CD4-positive, alpha-beta T cell treated with Interferon alpha-2 for 1 hour (primary cell): ENCODE results near the gene SLC25A23.
"Not testable (repeated sequence)": the region's sequence is repeated elsewhere in the genome, so short reads cannot be mapped to it uniquely, and the experiment has no call there.

Source experiments
- DNase-seq, 2 donors: peaks; one replicate each; pipeline ENCODE4 v3.0.0-alpha.2; 2020 to 2022

Gene SLC25A23

DNA sequence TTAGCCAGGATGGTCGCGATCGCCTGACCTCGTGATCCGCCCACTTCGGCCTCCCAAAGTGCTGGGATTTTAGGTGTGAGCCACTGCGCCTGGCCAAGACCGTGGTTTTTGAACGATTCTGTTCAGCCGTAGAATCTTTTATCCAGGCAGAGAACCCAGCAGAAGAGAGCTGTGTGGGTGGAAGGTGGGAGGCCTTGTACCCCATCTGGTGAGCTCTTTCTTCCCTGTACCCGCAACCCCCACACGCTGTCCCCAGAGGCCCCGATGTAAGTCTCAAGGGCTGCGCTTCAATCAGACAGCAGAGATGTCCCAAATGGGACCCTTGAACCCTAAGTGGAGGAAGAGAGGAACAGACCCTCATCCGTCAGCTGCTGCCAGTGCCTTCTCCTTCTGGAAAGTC lies 3.7 kb downstream of the SLC25A23 start:
- DNase-seq: no peak

DNA sequence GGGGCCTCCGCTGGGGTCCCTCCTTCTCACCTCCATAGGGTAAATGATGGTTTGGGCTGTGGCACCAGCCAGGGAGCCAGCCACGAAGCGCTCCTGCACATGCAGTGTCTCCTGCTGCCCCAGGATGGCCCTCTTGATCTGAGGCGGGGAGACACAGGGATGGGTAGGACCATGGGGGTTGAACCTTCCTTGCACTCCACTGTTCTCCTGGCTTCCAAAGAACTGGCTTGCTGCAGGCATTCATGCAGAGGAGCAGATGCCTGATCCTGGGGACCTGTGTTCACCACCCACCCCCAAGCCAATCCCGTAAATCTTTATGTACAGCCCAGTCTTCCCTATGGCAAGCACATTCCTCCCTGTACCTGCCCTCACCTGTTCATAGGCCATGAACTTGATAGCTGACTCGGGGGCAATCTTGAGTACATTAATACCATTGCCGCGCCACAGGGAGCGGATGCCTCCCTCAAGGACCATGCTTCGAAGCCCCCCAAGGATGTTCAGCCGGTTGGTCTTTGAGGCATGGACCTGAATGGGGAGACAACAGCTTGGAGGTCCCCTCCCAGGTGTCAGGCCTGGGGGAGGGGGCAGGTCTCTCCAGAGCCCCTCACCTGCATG lies 5.5 kb downstream of the SLC25A23 start:
- no peak for DNase-seq

DNA sequence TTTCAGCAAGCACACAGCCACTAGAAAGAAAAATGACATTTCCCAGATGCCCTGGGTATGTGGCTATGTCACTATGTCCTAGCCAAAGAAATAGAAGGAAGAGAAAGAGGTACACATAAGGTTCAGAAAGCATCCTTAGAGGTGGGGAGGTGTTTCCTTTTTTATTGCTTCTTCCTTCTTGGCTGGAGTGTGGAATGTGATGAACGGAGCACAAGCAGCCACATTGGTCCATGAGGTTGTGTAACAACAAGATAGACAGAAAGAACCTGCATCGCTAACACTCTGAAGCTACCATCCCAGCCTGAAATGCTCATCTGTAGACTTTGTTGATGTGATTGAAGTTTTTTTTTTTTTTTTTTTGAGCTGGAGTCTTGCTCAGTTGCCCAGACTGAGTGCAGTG lies 6.7 kb downstream of the SLC25A23 start:
- DNase-seq: no peak

DNA sequence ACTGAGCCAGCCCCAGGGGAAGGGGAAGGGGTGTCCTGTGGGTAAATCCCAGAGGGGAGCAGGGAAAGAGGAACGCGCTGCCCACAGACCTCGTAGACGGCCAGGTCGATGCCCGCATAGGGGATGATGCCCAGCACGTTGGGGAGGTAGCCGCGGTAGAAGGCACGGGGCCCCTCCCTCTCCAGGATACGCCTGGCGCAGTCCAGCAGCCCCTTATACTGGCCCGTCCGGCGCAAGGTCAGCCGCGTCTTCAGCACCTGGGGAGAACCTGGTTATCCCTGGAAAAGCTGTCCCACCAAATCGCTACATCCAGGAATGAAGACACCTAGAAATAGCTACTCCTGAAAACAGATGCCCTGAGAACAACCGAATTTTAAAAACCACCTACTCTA lies 7.4 kb downstream of the SLC25A23 start:
- no peak for DNase-seq

DNA sequence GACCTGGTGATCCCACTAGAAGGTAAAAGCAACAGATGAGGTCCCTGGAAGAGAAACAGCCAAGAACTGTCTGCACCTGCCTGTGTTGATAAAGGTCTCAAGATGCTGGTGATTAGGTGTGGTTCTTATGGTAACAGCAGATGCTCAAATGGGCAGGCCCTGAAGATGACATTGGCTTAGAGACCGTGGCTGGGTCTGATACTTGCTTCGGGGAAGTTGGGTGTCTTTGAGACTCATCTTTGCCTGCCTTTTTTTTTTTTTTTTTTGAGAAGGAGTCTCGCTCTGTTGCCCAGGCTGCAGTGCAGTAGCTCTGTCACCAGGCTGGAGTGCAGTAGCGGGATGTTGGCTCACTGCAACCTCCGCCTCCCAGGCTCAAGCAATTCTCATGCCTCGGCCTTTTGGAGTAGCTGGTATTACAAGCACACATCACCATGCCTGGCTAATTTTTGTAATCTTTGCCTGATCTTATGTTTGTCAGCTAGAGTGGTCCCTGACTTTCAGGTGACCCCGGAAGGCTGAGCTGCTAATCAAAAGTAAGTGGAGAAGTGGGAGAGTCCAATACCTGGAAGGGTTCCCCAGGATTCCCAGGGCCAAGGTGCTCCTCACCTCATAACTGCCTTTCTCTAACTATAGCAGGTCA lies 7.9 kb downstream of the SLC25A23 start:
- DNase-seq: no peak

DNA sequence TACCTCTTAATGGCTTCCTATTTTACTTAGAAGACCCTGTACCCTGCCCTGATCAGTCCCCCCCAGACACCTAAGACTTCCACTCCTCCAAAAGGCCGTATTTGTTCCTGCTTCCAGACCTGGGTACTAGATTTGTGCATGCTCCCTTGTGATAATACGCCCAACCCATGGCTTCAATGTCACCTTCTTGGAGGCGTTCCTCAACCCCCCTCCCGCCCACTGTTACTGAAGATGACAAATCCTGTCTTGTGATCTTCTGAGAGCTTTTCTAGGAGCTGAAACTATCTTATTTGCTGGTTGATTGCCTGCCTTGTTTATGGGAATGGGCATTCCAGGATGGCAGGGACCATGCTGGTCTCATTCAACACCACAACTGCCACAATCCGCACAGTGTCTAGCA lies 9.4 kb downstream of the SLC25A23 start:
- no peak for DNase-seq

DNA sequence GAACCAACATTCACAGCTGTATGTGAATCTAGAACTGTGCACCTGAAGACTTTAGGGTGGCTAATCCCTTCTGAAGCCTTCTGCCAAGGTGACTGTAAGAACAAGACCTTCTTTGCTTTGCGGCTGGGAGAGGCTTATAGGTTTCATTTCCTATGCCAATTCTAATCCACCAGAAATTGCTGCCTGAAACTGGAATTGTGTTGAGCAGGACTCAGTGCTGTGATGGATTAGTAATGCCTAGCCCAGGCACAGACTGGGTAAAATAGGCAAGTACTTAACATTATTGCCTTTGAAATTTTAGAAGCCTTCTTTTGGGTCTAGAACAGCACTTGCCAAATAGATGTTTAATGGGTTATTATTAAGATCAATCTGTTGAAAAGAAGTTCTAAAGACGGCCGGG lies 11.5 kb downstream of the SLC25A23 start:
- DNase-seq: no peak

DNA sequence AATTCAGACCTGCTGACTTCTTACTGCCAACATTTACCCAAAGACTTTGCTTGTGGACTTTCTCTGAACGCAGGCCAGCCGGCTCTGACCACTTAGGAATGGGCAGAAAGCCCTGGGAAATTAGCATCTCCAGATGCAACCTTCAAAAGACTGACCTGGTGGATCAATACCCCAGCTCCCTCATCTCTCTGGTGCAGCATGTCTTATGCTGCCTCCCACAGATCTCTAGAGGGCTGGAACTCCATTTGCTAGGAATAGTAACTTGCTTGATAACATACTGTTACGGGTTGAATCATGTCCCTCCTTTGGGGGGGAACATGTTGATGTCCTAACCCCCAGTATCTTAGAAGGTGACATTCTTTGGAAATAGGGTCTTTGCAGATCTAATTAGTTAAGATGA lies 13.1 kb downstream of the SLC25A23 start:
- no peak for DNase-seq

DNA sequence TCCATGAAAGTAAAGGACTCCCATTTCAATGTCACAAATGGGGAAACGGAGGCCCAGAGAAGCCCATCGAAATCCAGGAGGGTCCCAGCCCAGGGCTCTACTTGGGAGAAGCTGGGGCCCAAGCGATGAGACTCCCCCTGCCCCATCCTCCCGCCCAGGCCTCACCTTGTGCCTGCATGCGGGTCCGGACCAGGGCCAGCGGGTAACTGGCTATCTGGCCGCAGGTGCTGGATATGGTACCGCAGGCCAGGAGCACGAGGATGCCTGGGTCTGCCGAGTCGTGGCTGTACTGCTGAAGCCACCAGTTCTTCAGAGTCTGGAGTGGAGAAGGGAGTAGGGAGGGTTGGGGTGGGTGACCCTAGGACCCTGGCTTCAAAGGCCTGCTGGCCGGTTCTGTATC lies 15.6 kb downstream of the SLC25A23 start:
- no peak for DNase-seq

DNA sequence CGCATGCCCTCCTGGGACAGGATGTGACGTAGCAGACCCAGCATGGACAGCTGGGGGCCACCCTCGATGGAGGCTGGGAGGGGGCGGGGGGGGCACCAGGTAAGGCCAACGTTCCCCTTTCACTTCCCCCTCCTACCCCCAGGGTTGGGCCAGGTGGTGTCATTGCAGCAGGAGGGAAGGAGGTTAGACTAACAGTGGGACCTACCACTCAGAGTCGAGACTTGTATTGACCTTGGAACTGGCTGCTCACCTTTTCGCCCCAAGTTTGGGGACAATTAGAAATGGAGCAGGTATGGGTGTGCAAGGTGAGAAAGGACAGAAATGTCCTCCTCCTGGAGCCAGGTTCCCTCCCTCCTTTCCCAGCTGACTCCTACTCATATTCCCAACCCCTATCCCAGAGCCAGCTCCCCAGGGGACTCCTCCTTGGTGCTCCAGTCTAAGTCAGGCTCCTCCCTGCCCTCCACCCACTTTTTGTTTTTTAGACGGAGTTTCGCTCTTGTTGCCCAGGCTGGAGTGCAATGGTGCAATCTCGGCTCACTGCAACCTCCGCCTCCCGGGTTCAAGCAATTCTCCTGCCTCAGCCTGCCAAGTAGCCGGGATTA lies 17.4 kb downstream of the SLC25A23 start:
- DNase-seq: no peak

DNA sequence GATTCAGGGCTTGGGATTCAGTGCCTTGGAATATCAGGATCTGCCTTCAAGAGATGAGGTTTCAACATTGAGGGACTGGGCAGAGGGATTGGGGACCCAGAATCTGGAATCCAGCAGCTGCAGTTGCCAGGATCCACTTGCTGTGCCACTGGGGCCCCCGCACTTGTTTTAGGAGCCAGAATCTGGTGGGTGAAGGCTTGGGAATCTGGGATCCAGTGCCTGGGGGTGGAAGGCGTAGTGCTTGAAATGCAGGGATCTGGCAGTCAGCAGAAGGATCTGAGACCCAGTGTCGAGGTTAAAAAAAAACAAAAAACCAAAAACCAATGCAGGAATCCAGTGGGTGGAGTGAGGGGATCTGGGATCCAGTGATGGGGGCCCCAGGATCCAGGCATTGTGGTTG lies 18.7 kb downstream of the SLC25A23 start:
- no peak for DNase-seq

DNA sequence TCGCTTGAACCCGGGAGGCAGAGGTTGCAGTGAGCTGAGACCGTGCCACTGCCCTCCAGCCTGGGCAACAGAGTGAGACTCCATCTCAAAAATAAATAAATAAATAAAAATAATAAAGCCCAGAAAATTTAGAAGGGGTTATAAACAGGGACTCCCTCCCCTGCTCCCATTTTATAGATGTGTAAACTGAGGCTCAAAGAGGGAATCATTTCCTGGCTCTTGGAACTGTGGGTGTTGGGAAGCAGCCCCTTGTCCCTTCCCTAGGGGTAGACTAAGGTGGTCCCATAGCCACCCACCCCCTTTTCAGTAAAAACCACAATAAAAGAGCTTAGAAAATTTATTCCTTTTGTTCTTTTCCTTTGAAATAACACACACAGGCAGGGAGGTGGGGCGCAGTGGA lies 19.8 kb downstream of the SLC25A23 start:
- no peak for DNase-seq

DNA sequence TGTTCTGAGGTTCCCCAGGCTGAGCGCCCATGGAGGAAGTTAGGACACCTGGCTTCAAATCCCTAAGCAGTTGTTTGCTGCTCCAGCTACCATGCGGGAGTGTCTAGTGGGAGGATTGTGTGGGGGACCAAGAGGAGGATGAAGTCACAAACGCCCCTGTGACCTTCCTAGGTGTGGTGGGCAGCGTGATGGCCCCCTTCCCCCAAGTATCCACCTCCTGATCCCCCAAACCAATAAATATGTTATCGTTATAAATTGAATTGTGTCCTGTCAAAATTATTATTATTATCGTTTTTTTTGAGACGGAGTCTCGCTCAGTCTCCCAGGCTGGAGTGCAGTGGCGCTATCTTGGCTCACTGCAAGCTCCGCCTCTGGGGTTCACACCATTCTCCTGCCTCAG lies 25.9 kb downstream of the SLC25A23 start, which contains the start of gene SLC25A41:
Gene SLC25A41, minus strand, starts transcription at position 101 of the 400 bp plus-strand sequence. Its CDS starts 70 bp downstream, at position 31.
- no peak for DNase-seq

DNA sequence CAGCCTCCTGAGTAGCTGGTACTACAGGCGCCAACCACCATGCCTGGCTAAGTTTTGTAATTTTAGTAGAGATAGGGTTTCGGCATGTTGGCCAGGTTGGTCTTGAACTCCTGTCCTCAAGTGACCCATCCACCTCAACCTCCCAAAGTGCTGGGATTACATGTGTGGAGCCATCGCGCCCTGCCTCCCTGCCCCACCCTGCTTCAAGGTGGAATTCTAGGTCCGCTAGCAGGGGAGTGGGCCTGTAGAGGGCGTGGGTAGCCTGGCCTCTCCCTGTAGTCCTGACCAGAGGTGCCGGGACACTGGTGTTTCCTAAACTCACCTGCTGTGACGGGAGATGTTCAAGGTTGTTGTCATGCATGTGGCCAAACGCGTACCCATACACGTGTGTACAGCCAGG lies 26.4 kb downstream of the SLC25A23 start:
- no peak for DNase-seq

DNA sequence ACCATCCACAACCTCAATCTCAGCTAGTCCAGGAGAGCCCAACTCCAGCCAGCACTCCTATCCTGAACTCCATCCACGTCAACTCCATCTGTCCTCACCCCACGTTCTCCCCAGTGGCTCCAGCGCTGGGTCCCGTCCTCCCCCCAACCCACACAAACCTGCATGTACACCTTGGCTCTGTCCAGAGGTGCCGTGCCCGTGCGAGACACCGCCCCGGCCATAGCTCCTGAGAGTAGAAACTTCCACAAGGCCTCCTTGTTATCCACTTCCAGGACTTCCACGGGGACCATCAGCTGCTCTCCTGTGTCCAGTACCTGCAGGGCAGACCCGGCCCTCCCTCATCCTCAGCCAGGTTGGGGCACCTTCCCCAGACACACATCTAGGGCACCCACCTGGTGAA lies 27.7 kb downstream of the SLC25A23 start:
- no peak for DNase-seq

DNA sequence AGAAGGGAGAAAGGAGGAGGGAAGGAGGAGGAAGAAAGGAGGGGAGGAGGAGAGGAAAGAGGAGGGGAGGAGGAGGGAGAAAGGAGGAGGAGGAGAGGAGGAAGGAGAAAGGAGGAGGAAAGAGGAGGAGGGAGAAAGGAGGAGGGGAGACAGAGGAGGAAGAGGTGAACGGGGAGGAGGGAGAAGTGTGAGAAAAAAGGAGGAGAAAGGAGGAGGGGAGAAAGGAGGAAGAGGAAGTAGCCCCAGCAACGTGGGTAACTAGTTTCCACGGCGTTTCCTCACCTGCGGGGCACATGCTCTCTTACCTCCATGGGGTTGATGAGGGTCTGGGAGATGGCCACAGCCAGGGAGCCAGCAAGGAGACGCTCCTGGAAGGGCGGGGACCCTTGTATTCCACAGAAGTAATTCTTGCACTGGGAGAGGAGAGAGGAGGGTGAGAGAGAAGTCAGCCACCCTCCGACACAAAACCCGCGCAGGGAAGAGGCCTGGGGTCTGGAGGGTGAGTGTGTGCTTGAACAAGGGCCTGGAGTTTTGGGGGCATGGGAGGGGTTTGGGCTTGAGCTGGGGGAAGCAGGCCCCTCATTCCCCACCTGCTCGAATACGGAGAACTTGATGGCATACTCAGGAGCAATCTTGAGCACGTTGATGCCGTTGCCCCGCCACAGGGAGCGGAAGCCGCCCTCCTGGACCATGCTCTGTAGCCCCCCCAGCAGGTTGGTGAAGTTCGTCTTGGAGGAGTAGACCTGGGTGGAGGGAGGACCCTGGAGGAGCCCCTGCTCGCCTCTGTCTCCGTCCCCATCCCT lies 30.0 kb downstream of the SLC25A23 start:
- DNase-seq: no peak

DNA sequence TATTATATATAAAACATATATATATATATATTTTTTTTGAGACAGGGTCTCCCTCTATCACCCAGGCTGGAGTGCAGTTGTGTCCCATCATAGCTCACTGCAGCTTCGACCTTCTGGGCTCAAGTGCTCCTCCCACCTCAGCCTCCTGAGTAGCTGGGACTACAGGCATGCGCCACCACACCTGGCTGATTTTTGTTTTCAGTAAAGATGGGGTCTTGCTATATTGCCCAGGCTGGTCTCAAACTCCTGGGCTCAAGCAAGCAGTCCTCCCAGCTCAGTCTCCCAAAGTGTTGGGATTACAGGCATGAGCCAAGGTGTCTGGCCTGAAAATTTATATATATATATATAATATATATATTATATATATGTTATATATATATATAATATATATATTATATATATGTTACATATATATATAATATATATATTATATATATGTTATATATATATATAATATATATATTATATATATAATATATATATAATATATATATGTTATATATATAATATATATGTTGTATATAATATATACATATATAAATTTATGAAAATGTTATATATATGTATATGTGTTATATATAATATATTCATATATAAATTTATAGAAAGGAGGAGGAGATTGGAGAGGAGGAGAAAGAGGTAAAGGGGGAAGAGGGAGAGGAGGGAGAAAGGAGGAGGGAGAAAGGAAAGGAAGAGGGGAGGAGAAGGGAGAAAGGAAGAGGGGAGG lies 30.7 kb downstream of the SLC25A23 start:
- DNase-seq: not testable (repeated sequence)

DNA sequence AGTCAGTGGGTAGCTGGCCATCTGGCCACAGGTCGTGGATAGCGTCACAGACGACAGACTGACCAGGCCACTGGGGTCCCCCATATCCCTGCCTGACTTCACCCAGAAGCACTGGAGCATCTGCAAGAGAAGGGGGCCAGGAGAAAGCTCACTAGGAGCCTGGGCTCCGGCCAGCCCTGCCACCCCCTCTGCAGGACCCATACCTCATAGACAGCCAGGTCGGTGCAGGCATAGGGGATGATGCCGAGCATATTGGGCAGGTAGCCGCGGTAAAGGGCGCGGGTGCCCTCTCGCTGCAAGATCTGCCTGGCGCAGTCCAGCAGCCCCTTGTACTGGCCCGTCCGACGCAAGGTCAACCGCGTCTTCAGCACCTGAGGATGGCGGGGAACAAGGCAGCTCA lies 32.5 kb downstream of the SLC25A23 start:
- DNase-seq: no peak

DNA sequence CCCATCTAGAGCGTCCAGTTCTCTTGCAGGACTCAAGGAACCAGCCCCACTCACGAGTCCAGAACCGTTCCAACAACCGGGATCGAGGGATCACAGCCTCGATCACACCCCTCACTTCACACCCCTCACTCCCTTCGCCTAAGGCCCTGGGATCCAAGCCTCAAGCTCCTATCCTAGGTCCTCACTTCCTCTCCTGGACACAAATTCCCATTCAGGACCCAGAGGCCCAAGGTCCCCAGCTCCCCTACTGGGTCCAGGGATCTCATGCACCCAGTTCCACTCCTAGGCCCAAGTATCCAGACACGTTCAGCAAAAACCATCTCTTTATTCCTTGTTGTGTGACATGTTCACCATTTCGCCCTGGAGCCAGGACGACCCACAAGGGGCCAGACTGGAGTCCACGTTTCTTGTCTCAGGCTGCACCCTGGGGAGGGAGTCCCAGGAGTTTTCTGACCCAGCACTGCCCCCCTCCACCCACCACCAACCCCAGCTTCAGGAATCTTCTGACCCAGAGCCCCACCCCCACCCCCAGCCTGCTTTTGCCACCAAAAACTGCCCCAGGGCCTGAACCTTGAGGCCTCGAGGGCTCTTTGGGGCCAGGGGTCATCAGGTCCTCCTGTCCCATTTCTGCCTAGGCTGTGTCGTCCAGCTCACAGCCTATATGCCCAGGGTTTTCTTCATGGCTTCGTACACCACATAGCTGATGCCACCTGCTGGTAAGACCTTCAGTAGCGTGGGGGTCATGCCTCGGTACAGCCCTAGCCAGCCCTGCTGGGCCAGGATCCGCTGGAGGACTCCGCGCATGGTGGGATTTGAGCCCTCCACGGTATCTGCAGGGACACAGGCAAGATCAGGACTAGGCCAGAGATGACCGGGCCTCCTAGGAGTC lies 33.6 kb downstream of the SLC25A23 start:
- DNase-seq: peak in 1 of 2 donors; percentile 11

DNA sequence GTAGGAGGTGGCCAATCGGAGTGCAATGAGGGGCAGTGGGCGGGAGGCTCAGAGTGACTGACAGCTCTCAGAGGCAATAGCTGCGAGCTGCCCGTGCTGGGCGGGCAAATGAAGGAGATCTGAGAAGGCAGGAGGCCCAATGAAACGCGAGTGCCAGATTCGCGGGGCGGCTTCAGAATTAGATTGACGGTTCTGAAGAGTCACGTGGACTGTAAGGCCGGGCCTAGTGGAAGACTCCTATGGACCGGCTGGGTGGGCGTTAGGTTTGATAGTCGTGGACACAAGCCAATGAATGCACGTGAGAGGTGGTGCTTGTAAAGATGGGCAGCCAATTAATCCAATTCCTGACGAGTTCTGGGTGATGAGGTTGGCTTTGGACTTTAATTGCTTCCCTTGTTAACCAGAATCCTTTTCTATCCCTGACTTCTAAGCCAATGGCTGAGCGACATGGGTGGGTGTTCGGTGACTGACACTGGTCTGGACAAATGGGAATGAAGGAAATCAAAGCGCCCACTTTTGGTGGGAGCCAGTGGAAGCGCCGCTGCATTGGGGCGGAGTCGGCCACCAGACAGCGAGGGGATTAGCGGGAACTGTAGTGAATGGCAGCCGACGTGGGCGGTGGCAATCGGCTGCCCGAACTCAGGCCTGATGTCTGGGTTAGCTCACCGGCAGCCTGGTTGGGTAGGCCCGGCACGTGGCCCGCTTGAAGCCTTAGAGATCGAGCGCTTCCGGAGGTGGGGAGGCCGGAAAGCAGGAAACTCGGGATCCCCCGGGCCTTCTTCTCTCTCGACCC lies 34.5 kb downstream of the SLC25A23 start:
- DNase-seq: peak; percentile 100
